PC-9 (cell line): ENCODE measurements around the gene ERBB3.

Source experiments
- CTCF ChIP-seq: fragments of 200-600 bp; sonication (generic); conservative IDR thresholded peaks from 2 replicates; pipeline ENCODE4 v1.6.1; 2017; ENCODE audit warnings: mixed run types, antibody characterized with exemption, mild to moderate bottlenecking, moderate library complexity
- EZH2 ChIP-seq: fragments of 200-600 bp; sonication (generic); IDR thresholded peaks from 2 replicates; pipeline ENCODE4 v1.8.0; 2017; ENCODE audit warnings: antibody characterized with exemption, low read depth

- TF ChIP-seq CTCF: no peak
- no peak for TF ChIP-seq EZH2
These were observed 6.1 kb downstream of the ERBB3 start for GRCh38 chr12:56086096-56086495.
